HG02943 (cell line): Measurements from ENCODE around the gene RBM14.
"Not testable (repeated sequence)": the region's sequence is repeated elsewhere in the genome, so short reads cannot be mapped to it uniquely, and the experiment has no call there.

Experiments
- ATAC-seq: cut with Tn5 transposase; IDR thresholded peaks from one replicate; pipeline ENCODE4 v1.9.1; 2021; ENCODE audit warnings: mild to moderate bottlenecking, low read depth, moderate library complexity; ENCODE audit not compliant: unreplicated experiment

RBM14 gene, protein sequence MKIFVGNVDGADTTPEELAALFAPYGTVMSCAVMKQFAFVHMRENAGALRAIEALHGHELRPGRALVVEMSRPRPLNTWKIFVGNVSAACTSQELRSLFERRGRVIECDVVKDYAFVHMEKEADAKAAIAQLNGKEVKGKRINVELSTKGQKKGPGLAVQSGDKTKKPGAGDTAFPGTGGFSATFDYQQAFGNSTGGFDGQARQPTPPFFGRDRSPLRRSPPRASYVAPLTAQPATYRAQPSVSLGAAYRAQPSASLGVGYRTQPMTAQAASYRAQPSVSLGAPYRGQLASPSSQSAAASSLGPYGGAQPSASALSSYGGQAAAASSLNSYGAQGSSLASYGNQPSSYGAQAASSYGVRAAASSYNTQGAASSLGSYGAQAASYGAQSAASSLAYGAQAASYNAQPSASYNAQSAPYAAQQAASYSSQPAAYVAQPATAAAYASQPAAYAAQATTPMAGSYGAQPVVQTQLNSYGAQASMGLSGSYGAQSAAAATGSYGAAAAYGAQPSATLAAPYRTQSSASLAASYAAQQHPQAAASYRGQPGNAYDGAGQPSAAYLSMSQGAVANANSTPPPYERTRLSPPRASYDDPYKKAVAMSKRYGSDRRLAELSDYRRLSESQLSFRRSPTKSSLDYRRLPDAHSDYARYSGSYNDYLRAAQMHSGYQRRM

GRCh38 chr11:66616379-66617154 is at the start of gene RBM14:
Gene RBM14, plus strand, starts transcription at chr11:66616630. Its CDS starts 91 bp downstream, at chr11:66616721.
- peak; percentile 84 for ATAC-seq

- ATAC-seq = no peak
Measured at GRCh38 chr11:66567787-66568123, 48.7 kb upstream of the RBM14 start.

DNA sequence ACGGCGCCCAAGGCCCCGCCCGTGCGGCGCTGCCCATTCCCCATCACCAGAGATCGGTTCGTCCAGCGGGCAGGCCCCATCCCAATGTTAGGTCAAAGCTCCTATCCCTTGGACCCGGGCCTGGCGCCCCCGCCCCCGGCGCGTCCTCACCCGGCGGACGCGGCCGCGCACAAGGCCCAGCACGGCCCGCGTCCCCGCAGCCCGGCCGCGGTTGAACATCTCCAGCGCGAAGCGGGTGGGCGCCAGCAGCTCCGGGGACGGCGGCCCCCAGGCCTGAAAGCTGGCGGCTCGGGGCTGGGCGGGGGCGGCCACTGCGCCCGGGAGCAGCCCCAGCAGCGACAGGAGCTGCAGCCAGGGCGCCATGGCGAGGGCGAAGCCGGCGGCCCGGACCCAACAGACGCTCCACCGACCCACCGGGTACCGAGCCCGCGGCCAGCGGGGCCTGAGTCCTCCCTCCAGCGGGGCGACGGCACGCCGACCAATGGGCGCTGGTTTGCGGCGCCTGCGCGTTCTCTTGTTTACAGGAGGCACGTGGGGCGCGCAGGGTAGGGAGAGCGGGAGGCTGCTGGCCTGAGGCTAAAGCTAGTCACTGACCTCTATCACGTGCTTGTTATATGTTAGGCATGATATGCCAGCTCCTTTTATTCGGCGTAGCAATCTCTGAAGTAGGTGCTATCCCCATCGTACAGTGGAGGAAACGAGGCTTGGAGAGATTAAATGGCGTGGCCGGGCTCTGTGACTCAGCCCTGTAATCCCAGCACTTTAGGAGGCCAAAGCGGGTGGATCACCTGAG is 48.1 kb upstream of the RBM14 start, which contains the start of gene CTSF:
Gene CTSF (minus strand): TSS at position 483 of the 793 bp plus-strand sequence. CDS start 120 bp downstream, at position 363.
- no peak for ATAC-seq

DNA sequence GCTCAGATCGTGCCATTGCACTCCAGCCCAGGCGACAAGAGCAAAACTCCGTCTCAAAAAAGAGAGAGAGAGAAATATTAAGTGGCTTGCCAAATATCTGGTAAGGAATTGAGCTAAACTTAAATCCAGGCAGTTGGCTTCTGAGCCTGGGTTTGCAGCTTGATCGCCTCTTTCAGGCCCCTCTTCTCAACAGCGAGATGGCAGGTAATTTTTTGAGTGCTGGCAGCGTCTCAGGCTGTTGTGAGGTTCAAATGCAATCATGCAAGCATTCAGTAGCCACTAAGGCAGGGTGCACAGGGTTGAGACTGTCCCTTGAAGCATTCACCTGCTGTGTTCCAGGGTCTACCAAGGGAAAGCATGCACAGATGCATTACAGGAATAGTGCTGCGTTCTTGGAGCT is 47.4 kb upstream of the RBM14 start:
- ATAC-seq = no peak

GRCh38 chr11:66570079-66570849 is 46.2 kb upstream of the RBM14 start:
- ATAC-seq = no peak

DNA sequence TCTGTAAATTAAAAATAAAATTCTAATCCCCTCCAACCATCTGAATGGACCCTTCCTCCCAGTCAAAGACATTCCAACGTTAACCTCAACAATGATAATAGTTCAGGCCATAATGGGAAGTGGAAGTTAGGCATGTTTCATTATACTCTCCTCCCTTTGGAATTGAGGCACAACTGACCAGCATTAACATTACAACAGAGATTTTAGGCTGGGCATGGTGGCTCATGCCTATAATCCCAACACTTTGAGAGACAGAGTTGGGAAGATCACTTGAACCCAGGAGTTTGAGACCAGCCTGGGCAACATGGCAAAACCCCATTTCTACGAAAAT is 45.6 kb upstream of the RBM14 start:
- ATAC-seq = no peak

DNA sequence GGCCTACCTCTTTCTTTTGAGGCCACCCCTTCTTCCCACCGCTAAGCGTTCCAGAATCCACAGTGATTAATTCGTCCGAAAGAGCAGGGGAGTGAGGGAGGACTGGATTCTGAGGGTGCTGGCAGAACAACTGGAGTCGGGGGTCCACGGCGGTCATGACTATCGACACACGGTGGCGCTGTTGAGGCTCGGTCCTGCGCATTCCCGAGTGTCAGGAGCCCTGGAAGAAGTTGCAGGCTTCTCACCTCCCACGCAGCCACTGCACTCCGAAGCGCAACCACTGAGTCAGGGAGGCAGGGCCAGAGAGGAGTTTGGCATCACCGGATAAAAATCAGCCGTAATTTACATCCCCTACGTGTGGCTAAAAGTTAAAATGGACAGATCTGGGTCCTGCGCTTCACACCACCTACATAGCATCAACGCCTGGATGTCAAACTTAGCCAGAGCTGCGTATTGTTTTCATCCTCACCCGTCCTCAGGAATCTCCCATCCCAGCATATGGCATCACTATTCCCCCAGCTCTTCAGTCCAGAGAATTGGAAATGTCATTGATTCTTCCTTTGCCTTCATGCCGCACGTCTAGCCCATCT is 37.3 kb upstream of the RBM14 start:
- ATAC-seq = no peak

DNA sequence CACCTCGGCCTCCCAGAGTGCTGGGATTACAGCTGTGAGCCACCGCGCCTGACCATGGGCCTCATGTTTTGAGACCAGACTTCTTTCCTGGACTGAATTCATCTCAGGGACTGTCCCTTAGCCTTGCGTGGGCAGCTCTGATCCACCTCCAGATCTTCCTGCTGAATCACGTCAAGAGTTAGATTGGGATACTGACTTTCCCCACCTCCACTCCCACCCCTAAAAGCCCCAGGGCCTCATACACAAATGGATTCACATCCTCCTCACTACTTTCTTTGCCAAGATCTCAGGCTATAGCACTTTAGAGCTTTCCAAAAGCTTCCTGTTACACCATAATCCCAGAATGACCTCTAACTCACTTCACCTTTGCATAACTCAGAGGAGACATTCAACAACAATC is 35.6 kb upstream of the RBM14 start:
- ATAC-seq = no peak

GRCh38 chr11:66581261-66581660 is 35.2 kb upstream of the RBM14 start:
- ATAC-seq = no peak

DNA sequence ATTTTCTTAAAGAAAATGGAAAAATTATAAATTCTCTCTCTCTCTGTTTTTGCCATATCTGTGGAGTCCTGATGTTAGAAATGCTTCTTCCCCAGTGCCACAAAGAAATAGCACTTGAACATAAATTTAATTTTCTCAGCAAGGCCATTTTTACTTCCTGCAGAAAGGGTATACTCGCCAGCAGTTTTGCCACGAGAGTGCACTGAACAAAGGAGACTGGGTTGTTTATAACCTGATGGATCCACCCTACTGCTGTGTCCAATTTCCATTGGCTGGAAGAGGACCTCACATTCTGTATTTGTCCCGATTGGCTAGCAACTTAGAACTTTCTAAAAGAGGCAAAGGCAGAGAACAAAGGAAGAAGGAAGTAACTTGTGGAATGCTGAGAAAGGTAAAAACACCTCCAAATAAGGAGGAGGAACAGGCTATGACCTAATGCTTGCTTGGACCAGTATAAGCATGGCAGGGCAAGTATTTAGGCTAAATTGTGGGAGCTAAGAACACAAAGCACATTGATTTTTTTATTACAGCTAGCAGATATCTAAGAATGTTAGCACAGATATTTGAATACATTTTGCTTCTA is 33.8 kb upstream of the RBM14 start:
- not testable (repeated sequence) for ATAC-seq

DNA sequence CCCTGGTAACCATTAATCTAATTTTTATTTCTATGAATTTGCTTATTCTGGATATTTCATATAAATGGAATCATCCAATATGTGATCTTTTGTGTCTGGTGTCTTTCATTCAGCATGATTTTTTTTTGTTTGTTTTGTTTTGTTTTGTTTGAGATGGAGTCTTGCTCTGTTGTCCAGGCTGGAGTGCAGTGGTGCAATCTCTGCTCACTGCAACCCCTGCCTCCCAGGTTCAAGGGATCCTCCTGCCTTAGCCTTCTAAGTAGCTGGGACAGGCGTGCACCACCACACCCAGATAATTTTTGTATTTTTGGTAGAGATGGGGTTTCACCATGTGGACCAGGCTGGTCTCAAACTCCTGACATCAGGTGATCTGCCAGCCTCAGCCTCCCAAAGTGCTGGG is 31.0 kb upstream of the RBM14 start:
- ATAC-seq = not testable (repeated sequence)

- no peak for ATAC-seq
Measured at GRCh38 chr11:66586136-66586535, 30.3 kb upstream of the RBM14 start.

- ATAC-seq = not testable (repeated sequence)
Measured at GRCh38 chr11:66589315-66589714, 27.1 kb upstream of the RBM14 start.

DNA sequence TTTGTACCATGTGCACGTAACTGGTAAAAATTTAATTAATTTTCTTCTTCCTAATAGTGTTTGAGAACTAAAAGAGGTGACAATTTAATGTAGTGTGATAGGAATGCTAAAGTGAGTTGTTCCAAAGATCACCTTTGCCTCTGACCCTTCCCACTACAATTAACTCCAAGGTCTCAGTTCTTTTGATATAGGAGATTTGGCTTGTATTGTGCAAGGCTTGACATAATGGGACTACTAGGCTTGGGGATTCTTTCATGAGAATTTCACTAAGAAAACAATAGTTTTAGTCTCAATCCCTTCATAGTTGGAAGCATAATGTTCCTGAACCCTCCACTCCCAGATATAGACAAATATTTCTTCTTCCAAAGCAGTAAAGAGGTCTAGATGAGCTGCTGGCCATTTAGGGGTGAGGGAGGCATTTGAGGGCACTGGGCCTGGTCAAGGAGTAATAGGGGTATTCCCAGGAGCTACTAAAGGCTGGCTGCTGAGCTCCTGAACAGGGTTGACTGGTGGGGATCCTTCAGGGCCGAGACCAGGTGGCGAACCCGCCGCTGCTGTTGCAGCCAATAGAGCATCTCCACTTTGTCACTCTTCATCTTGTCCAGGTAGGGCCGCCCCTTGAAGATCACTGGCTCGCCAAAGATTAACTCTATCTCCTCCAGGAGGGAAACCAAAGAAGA is 26.3 kb upstream of the RBM14 start:
- ATAC-seq = no peak

DNA sequence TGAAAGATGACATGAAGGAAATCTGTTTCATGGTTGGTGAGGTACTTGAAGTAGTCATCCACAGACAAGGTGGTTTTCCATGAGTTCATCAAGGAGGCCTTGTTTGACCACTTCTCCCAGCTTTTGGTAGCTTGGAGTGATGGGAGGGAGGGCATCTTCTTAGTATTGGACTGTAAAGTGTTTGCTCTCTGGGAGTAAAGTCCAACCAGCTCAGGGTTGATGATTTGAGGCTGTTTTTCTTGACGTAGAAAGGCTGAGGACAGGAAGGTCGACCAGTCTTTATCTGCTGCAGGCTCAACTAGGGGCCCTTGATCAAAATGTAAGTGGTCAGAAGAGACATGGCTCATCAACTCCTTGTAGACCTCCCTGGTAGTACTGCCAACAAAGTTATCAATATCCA is 25.3 kb upstream of the RBM14 start:
- ATAC-seq = no peak

GRCh38 chr11:66592457-66593302 is 23.8 kb upstream of the RBM14 start, which contains the start of the genes CCDC87 and CCS:
Gene CCDC87, minus strand, starts transcription at chr11:66593063. Its CDS starts 48 bp downstream, at chr11:66593015.
Gene CCS, plus strand, starts transcription at chr11:66593185. Its CDS starts 77 bp downstream, at chr11:66593262.
- peak; percentile 84 for ATAC-seq

- ATAC-seq = no peak
Measured at GRCh38 chr11:66593303-66593635, 23.2 kb upstream of the RBM14 start.
